ENCODE data around the gene PAN2. TPM values are rescaled to one million over a fixed set of nuclear protein-coding genes. Genes with fewer than 3 reads are reported as not detected.
A peak's percentile ranks its signal among the peaks of the same experiment; 100 is the strongest.

The PAN2 gene
- polyA plus RNA-seq, 3 donors: 8.8 to 120 (median 16.0) TPM

DNA sequence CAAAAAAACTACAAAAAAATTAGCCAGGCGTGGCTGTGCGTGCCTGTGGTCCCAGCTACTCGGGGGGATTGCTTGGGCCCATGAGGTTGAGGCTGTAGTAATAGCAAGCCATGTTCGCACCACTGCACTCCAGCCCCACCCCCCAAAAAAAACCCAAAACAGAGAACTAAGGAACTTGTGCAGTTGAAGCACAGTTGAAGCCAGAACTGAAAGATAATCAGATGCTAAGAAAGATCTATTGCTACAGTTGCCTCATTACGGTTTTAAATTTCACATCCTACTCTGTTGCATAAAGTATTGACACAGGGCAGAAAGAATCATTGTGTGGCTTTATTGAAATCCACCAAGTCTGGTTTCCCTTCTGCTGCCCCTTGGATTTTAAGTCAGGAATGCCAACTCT, 37.5 kb downstream of the PAN2 start:
- peak overlapping the region; percentile 23 for H3K9ac ChIP-seq (ENCODE audit: insufficient read depth, low read length, poor library complexity, severe bottlenecking)
- Mint-ChIP-seq H3K27me3 (ENCODE audit: low read depth in 3 of 3) (peaks cover 0 to 2% (median 0%) of the 10 kb centered on the region in 3 donors), H3K27ac (peak overlapping the region in 5 of 7 donors; percentile 31 to 73 (median 63)), H3K4me3 (no peak overlapping the region), H3K9me3 (no peaks in the 10 kb centered on the region), H3K4me1 (peaks cover 46% of the 10 kb centered on the region), H3K36me3 (peaks cover 14 to 43% of the 10 kb centered on the region in 2 donors)
- intact Hi-C loops (cut with micrococcal nuclease): no loop called here
- H3K27ac ChIP-seq (ENCODE audit: low read depth in 1 of 2, low read length in 2 of 2): peak overlapping the region; percentile 3 to 95
- H4K20me1 ChIP-seq (ENCODE audit: insufficient read depth, low read length): peaks cover 84% of the 10 kb centered on the region
- no peaks in the 10 kb centered on the region for H3K27me3 ChIP-seq (ENCODE audit: control insufficient read depth in 2 of 2, insufficient read depth in 2 of 2, low read length in 2 of 2)
- TF ChIP-seq, protein P1, sequence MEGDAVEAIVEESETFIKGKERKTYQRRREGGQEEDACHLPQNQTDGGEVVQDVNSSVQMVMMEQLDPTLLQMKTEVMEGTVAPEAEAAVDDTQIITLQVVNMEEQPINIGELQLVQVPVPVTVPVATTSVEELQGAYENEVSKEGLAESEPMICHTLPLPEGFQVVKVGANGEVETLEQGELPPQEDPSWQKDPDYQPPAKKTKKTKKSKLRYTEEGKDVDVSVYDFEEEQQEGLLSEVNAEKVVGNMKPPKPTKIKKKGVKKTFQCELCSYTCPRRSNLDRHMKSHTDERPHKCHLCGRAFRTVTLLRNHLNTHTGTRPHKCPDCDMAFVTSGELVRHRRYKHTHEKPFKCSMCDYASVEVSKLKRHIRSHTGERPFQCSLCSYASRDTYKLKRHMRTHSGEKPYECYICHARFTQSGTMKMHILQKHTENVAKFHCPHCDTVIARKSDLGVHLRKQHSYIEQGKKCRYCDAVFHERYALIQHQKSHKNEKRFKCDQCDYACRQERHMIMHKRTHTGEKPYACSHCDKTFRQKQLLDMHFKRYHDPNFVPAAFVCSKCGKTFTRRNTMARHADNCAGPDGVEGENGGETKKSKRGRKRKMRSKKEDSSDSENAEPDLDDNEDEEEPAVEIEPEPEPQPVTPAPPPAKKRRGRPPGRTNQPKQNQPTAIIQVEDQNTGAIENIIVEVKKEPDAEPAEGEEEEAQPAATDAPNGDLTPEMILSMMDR (IDR thresholded peaks at IDR 0.05): no peak
- H3K4me1 ChIP-seq (ENCODE audit: control insufficient read depth in 1 of 2, insufficient read depth in 2 of 2, low read length in 2 of 2): peaks cover 41 to 48% of the 10 kb centered on the region in 2 donors
- 0% methylated on average over 1 of the region's 5 CpGs for WGBS (ENCODE audit: insufficient coverage)
- H3K36me3 ChIP-seq (replicated peaks in 1 of 2; ENCODE audit: control insufficient read depth in 1 of 2, insufficient read depth in 2 of 2, low read length in 2 of 2): peaks cover 10 to 31% of the 10 kb centered on the region in 2 donors
- H3K79me2 ChIP-seq (ENCODE audit: insufficient read depth, low read length): peaks cover 93% of the 10 kb centered on the region
- H3K4me3 ChIP-seq (replicated peaks in 1 of 3; ENCODE audit: low read depth in 2 of 3, low read length in 3 of 3): no peak overlapping the region
- no peaks in the 10 kb centered on the region for H3K9me3 ChIP-seq (replicated peaks in 1 of 2; ENCODE audit: control insufficient read depth in 1 of 2, insufficient read depth in 1 of 2, low read length in 2 of 2)
- DNase-seq: no peak
- H2AFZ ChIP-seq (ENCODE audit: insufficient read depth, low read depth, low read length, poor library complexity, severe bottlenecking): no peak overlapping the region
- peak overlapping the region; percentile 13 for H3K4me2 ChIP-seq (replicated peaks; ENCODE audit: extremely low read depth, low read length, poor library complexity, severe bottlenecking)

DNA sequence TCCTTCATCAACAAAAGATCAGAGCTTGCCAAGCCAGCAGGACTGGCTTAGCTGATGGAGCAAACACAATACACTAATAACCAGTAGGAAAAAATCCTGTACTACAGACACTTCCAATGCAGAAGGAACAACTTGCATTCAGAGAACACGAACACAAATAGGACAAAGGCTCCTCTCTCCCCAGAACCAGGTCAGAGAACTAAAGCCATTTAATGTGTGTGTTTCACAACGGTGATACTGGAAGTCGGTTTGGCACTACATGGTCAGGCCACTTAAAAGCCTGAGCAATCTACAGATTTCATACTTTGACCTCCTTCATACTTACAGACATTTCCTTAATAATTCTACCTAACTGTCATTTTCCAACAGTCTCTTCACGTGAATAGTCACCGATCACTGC, 40.0 kb downstream of the PAN2 start:
- Mint-ChIP-seq H3K4me1 (peaks cover 29% of the 10 kb centered on the region), H3K36me3 (peaks cover 27 to 60% of the 10 kb centered on the region in 2 donors), H3K4me3 (no peak overlapping the region), H3K27me3 (ENCODE audit: low read depth in 3 of 3) (peaks cover 0 to 5% (median 0%) of the 10 kb centered on the region in 3 donors), H3K9me3 (no peaks in the 10 kb centered on the region), H3K27ac (peak overlapping the region in 3 of 7 donors; percentile 17 to 57 (median 46))
- Histone ChIP-seq H3K79me2 (ENCODE audit: insufficient read depth, low read length) (peaks cover 99% of the 10 kb centered on the region), H3K4me3 (replicated peaks in 1 of 3; ENCODE audit: low read depth in 2 of 3, low read length in 3 of 3) (no peak overlapping the region), H3K27ac (ENCODE audit: low read depth in 1 of 2, low read length in 2 of 2) (peak overlapping the region in 1 of 2 donors; percentile 41), H3K4me2 (replicated peaks; ENCODE audit: extremely low read depth, low read length, poor library complexity, severe bottlenecking) (no peak overlapping the region), H4K20me1 (ENCODE audit: insufficient read depth, low read length) (peaks cover 93% of the 10 kb centered on the region), H3K4me1 (ENCODE audit: control insufficient read depth in 1 of 2, insufficient read depth in 2 of 2, low read length in 2 of 2) (peaks cover 24 to 29% of the 10 kb centered on the region in 2 donors), H2AFZ (ENCODE audit: insufficient read depth, low read depth, low read length, poor library complexity, severe bottlenecking) (no peak overlapping the region), H3K36me3 (replicated peaks in 1 of 2; ENCODE audit: control insufficient read depth in 1 of 2, insufficient read depth in 2 of 2, low read length in 2 of 2) (peaks cover 25 to 47% of the 10 kb centered on the region in 2 donors), H3K9ac (ENCODE audit: insufficient read depth, low read length, poor library complexity, severe bottlenecking) (no peak overlapping the region), H3K9me3 (replicated peaks in 1 of 2; ENCODE audit: control insufficient read depth in 1 of 2, insufficient read depth in 1 of 2, low read length in 2 of 2) (no peaks in the 10 kb centered on the region), H3K27me3 (ENCODE audit: control insufficient read depth in 2 of 2, insufficient read depth in 2 of 2, low read length in 2 of 2) (no peaks in the 10 kb centered on the region)
- TF ChIP-seq, protein P1 (IDR thresholded peaks at IDR 0.05): no peak
- intact Hi-C loops (cut with micrococcal nuclease): no loop called here
- DNase-seq: no peak
- WGBS (ENCODE audit: insufficient coverage): 91% methylated on average over 4 of the region's 5 CpGs

Measured in CD14-positive monocyte (primary cell).